GM23338 (cell line): Measurements from ENCODE around the gene GABBR1.

Source experiments
- CREB1 ChIP-seq: fragments of 250-450 bp; sonication (Bioruptor Pico); IDR thresholded peaks from 2 replicates; pipeline ENCODE4 v1.5.0; 2020; ENCODE audit warnings: low read depth, mild to moderate bottlenecking, moderate library complexity
- CTCF ChIP-seq, 2 experiments: fragments of 200-600 bp in 1 of 2; sonication (generic) in 1 of 2; conservative IDR thresholded peaks; 2 replicates each; pipeline versions ENCODE4 v1.5.1 to v1.6.1; 2016 to 2017; ENCODE audit warnings: antibody characterized with exemption in 2 of 2, low read depth in 2 of 2, mild to moderate bottlenecking in 2 of 2, moderate library complexity in 1 of 2
- EZH2 ChIP-seq: fragments of 200-600 bp; sonication (generic); IDR thresholded peaks from one replicate; pipeline ENCODE4 v1.8.0; 2017; ENCODE audit warnings: antibody characterized with exemption, mild to moderate bottlenecking, low read depth; ENCODE audit not compliant: unreplicated experiment
- POLR2AphosphoS5 ChIP-seq: IDR thresholded peaks from 2 replicates; pipeline ENCODE4 v1.6.1; 2016; ENCODE audit warnings: antibody characterized with exemption, low read depth

DNA sequence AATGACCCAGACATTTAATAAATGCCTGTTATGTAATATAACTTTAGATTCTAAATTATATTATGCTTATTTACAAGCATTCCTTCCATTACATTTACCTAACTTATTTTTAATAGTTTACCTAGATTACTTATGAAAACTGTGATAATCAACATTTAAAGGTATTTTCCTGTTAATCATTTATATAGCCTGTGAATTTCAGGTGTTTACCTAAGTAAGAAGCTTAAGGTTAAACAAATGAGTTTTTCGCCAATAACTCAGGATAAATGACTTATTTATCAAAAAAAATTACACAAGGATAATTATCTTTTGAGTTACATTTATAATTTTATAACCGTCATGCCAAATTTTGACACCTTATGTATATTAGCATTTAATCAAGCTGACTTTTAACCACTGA, 108.9 kb downstream of the GABBR1 start:
- no peak for TF ChIP-seq CTCF (conservative IDR thresholded peaks at IDR 0.05; ENCODE audit: low read depth in 2 of 2)
- no peak for TF ChIP-seq EZH2
- no peak for TF ChIP-seq CREB1 (CRISPR knock-in tag)
- TF ChIP-seq POLR2AphosphoS5 = no peak
